ENCODE results near the gene HOXB2. TPM values are rescaled to one million over a fixed set of nuclear protein-coding genes. Genes with fewer than 3 reads are reported as not detected.

Gene HOXB2
- polyA plus RNA-seq, 1 donor from 2014 or later = not detected

DNA sequence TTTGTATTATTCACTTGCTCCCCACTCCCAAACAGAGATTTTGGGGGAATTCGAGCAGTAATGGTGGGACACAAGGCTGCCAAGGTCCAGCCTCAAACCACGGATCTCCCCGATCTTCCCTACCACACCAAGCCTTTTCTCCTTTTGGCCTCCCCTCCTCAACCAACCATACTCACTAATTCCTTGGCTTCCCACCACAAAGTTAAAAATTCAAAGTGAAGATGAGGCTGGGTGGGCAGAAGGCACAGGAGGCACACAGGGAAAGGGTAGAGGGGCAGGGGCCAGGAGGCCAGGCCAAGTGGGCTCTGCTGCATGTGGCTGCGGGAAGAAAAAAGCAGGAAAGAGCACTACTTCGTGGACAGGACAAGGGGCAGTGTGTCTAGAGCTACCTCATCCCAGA is 18.0 kb upstream of the HOXB2 start:
- no peak overlapping the region for H3K4me2 ChIP-seq (ENCODE audit: low read length)
- peaks cover 99% of the 10 kb centered on the region for H3K27me3 ChIP-seq (ENCODE audit: insufficient read depth, low read depth, low read length)
- no peaks in the 10 kb centered on the region for H3K9me2 ChIP-seq (ENCODE audit: insufficient read depth, low read length)
- no peaks in the 10 kb centered on the region for H3K36me3 ChIP-seq (ENCODE audit: insufficient read depth, low read length)
- no peaks in the 10 kb centered on the region for H3K79me2 ChIP-seq (replicated peaks; ENCODE audit: insufficient read depth, low read length)
- H3F3A ChIP-seq (ENCODE audit: insufficient read depth, low read length, poor library complexity, severe bottlenecking) = no peaks in the 10 kb centered on the region
- no peaks in the 10 kb centered on the region for H4K20me1 ChIP-seq (ENCODE audit: insufficient read depth)
- H3K4me3 ChIP-seq (ENCODE audit: low read length) = no peak overlapping the region
- no peaks in the 10 kb centered on the region for H3K9me3 ChIP-seq (ENCODE audit: low read length)
- TF ChIP-seq POLR2AphosphoS5 (IDR thresholded peaks at IDR 0.05) (no peak), EP300 (conservative IDR thresholded peaks at IDR 0.05; ENCODE audit: poor library complexity, severe bottlenecking) (no peak), MXI1 (conservative IDR thresholded peaks at IDR 0.05; ENCODE audit: poor library complexity, severe bottlenecking) (no peak), EZH2 (IDR thresholded peaks at IDR 0.05; ENCODE audit: borderline replicate concordance, insufficient read depth, low read length, poor library complexity, severe bottlenecking) (no peak), TAF1 (IDR thresholded peaks at IDR 0.05; ENCODE audit: low read depth) (no peak), SMC3 (conservative IDR thresholded peaks at IDR 0.05; ENCODE audit: poor library complexity) (no peak), RAD21 (conservative IDR thresholded peaks at IDR 0.05) (no peak)
- TF ChIP-seq, protein P1, sequence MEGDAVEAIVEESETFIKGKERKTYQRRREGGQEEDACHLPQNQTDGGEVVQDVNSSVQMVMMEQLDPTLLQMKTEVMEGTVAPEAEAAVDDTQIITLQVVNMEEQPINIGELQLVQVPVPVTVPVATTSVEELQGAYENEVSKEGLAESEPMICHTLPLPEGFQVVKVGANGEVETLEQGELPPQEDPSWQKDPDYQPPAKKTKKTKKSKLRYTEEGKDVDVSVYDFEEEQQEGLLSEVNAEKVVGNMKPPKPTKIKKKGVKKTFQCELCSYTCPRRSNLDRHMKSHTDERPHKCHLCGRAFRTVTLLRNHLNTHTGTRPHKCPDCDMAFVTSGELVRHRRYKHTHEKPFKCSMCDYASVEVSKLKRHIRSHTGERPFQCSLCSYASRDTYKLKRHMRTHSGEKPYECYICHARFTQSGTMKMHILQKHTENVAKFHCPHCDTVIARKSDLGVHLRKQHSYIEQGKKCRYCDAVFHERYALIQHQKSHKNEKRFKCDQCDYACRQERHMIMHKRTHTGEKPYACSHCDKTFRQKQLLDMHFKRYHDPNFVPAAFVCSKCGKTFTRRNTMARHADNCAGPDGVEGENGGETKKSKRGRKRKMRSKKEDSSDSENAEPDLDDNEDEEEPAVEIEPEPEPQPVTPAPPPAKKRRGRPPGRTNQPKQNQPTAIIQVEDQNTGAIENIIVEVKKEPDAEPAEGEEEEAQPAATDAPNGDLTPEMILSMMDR (IDR thresholded peaks at IDR 0.05; ENCODE audit: poor library complexity, severe bottlenecking) = no peak
- TF ChIP-seq, protein P2, sequence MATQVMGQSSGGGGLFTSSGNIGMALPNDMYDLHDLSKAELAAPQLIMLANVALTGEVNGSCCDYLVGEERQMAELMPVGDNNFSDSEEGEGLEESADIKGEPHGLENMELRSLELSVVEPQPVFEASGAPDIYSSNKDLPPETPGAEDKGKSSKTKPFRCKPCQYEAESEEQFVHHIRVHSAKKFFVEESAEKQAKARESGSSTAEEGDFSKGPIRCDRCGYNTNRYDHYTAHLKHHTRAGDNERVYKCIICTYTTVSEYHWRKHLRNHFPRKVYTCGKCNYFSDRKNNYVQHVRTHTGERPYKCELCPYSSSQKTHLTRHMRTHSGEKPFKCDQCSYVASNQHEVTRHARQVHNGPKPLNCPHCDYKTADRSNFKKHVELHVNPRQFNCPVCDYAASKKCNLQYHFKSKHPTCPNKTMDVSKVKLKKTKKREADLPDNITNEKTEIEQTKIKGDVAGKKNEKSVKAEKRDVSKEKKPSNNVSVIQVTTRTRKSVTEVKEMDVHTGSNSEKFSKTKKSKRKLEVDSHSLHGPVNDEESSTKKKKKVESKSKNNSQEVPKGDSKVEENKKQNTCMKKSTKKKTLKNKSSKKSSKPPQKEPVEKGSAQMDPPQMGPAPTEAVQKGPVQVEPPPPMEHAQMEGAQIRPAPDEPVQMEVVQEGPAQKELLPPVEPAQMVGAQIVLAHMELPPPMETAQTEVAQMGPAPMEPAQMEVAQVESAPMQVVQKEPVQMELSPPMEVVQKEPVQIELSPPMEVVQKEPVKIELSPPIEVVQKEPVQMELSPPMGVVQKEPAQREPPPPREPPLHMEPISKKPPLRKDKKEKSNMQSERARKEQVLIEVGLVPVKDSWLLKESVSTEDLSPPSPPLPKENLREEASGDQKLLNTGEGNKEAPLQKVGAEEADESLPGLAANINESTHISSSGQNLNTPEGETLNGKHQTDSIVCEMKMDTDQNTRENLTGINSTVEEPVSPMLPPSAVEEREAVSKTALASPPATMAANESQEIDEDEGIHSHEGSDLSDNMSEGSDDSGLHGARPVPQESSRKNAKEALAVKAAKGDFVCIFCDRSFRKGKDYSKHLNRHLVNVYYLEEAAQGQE (IDR thresholded peaks at IDR 0.05; ENCODE audit: borderline replicate concordance) = no peak
- H2AFZ ChIP-seq (ENCODE audit: low read depth, low read length) = no peak overlapping the region
- H3K27ac ChIP-seq (ENCODE audit: low read length) = no peak overlapping the region
- H3K9ac ChIP-seq (ENCODE audit: low read length) = no peak overlapping the region

DNA sequence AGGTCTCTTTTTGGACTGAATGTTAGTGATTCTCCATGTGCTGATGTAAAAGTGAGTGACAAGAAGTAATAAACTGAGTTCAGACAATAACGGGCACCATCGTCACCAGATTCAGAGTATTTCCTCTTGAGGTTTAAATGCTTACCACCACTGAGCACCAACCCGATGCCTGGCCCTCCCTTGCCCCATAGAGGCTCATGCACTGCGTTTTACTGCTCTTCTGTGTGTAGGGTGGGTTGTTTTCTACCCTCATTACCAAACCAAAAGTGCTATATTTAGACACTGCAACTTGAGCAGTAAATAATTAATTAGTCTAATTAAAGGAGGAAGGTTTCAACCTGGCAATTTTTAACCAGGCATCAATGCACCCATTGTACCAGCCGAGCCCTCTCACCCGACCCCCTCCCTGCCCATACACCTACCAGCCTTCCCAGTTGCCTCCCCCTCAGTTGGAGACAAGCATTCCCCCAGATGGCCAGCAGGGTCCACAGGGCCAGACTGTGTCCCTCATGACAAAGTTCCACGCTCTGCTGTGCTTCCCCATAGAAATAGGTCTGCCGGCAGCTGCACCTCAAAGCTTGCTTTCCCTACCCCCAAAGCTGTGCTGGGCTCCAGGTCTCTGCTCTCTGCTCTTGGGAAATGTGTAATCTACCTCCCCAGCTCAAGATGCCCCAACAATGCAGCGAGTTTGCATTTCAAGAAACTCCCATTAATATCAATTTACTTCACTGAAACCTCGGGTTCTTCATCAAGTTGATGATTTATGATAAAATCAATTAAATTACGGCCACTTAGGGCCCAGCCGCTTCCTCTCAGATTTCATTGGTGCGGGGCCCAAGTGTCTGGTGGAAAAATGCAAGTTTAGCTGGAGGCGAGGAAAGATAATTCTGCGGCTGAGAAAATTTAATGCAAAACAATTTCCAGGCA is 17.2 kb upstream of the HOXB2 start:
- TF ChIP-seq SMC3 (conservative IDR thresholded peaks at IDR 0.05; ENCODE audit: poor library complexity) (no peak), EZH2 (IDR thresholded peaks at IDR 0.05; ENCODE audit: borderline replicate concordance, insufficient read depth, low read length, poor library complexity, severe bottlenecking) (no peak), MXI1 (conservative IDR thresholded peaks at IDR 0.05; ENCODE audit: poor library complexity, severe bottlenecking) (no peak), POLR2AphosphoS5 (IDR thresholded peaks at IDR 0.05) (no peak), TAF1 (IDR thresholded peaks at IDR 0.05; ENCODE audit: low read depth) (no peak), EP300 (conservative IDR thresholded peaks at IDR 0.05; ENCODE audit: poor library complexity, severe bottlenecking) (no peak), RAD21 (conservative IDR thresholded peaks at IDR 0.05) (no peak)
- TF ChIP-seq, protein P1 (IDR thresholded peaks at IDR 0.05; ENCODE audit: poor library complexity, severe bottlenecking) = no peak
- TF ChIP-seq, protein P2 (IDR thresholded peaks at IDR 0.05; ENCODE audit: borderline replicate concordance) = no peak
- no peaks in the 10 kb centered on the region for H4K20me1 ChIP-seq (ENCODE audit: insufficient read depth)
- H3K4me2 ChIP-seq (ENCODE audit: low read length) = no peak overlapping the region

More for the DNA sequence above, 17.2 kb upstream of the HOXB2 start:
- Histone ChIP-seq H3K9ac (ENCODE audit: low read length) (no peak overlapping the region), H3K4me3 (ENCODE audit: low read length) (no peak overlapping the region), H3F3A (ENCODE audit: insufficient read depth, low read length, poor library complexity, severe bottlenecking) (no peaks in the 10 kb centered on the region), H3K27ac (ENCODE audit: low read length) (no peak overlapping the region), H2AFZ (ENCODE audit: low read depth, low read length) (no peak overlapping the region), H3K36me3 (ENCODE audit: insufficient read depth, low read length) (no peaks in the 10 kb centered on the region), H3K9me2 (ENCODE audit: insufficient read depth, low read length) (no peaks in the 10 kb centered on the region), H3K9me3 (ENCODE audit: low read length) (no peaks in the 10 kb centered on the region), H3K27me3 (ENCODE audit: insufficient read depth, low read depth, low read length) (peaks cover 99% of the 10 kb centered on the region), H3K79me2 (replicated peaks; ENCODE audit: insufficient read depth, low read length) (no peaks in the 10 kb centered on the region)
